Breast epithelium (tissue), 4 donors: ENCODE results near the gene HES5. TPM values are rescaled to one million over a fixed set of nuclear protein-coding genes. Genes with fewer than 3 reads are reported as not detected.

Experiments
- DNase-seq, 2 donors: peaks; one replicate each; pipeline ENCODE4 v3.0.0-alpha.2; 2019; ENCODE audit warnings: low spot score in 2 of 2
- H3K27ac ChIP-seq, 2 donors: fragments of 200-600 bp; sonication (generic) in 1 of 2; one replicate each; pipeline ENCODE4 v1.5.1; 2016 to 2019; ENCODE audit warnings: mild to moderate bottlenecking in 1 of 2
- H3K27me3 ChIP-seq, 2 donors: fragments of 200-600 bp; sonication (generic) in 1 of 2; one replicate each; pipeline versions ENCODE4 v1.5.1 to v1.6.0; 2017 to 2019; ENCODE audit warnings: control low read depth in 1 of 2, mild to moderate bottlenecking in 1 of 2
- H3K36me3 ChIP-seq: fragments of 200-600 bp; one replicate; pipeline ENCODE4 v1.5.1; 2019
- H3K4me1 ChIP-seq, 2 donors: fragments of 200-600 bp; sonication (generic); one replicate each; pipeline ENCODE4 v1.5.1; 2016 to 2019; ENCODE audit warnings: control low read depth in 1 of 2
- H3K4me3 ChIP-seq, 3 donors: fragments of 200-600 bp; sonication (generic); 1 replicate in 2 of 3; 2 replicates in 1 of 3; pipeline ENCODE4 v1.5.1; 2016 to 2019; ENCODE audit warnings: mild to moderate bottlenecking in 3 of 3, moderate library complexity in 2 of 3
- H3K9me3 ChIP-seq, 2 donors: fragments of 200-600 bp; sonication (generic) in 1 of 2; one replicate each; pipeline ENCODE4 v1.5.1; 2016 to 2019; ENCODE audit warnings: control low read depth in 1 of 2
- POLR2A ChIP-seq: fragments of 450-650 bp; IDR thresholded peaks from one replicate; pipeline ENCODE4 v1.6.1; 2016; ENCODE audit warnings: antibody characterized with exemption, mild to moderate bottlenecking, moderate library complexity
- POLR2AphosphoS5 ChIP-seq, 3 donors: sonication (generic); formaldehyde crosslinking; IDR thresholded peaks; one replicate each; pipeline ENCODE4 v1.6.1; 2017; ENCODE audit warnings: antibody characterized with exemption in 3 of 3
- intact Hi-C: fragments of 100-400 bp; cut with DNase I; formaldehyde crosslinking; loops from one replicate; pipeline ENCODE4 v1.15.1; 2023; ENCODE audit warnings: low total_unique reads
- total RNA-seq, 3 donors: library from RNA; depleted of rRNA; stranded (reverse); fragments of >200 nt; gene quantifications; one replicate each; pipeline ENCODE4 v1.1.0, GENCODE V29; 2016
- TF ChIP-seq, protein P1 (sequence below), 3 donors: fragments of 450-650 bp; IDR thresholded peaks; one replicate each; pipeline ENCODE4 v1.5.1; 2016 to 2017; ENCODE audit warnings: antibody characterized with exemption in 3 of 3, mild to moderate bottlenecking in 3 of 3, moderate library complexity in 3 of 3

Gene HES5
- total RNA-seq, 3 donors from 2014 or later: not detected

DNA sequence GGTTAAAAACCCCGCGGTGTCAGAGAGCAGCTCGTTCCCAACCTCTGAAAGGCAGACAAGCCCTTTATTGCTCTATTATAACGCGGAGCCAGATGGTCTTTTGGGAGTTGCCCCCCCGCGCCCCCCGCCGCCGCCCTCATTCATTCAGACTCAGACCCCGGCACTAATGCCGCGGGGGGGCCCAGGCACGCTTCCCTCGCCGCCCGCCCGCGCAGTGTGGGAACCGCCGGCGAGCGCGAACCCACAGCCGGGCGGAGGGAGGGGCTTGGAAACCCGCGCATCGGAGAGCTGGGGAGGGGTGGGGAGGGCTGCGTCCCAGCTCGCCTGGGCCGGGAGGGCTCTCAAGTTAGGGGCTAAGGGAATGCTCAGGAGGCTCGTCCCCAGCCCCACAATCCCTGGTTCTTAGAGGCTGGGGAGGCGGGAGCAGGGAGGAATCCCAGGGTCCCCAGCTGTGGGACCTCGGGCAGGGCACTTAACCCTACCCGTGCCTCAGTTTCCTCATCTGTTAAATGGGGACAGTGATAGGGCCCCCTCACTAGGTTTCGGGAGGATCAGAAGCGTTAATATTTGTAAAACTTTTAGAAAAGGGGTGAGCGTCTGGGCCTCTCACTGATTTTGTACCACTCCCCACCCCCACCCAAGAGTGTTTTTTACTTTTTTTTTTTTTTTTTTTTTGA lies 10.9 kb upstream of the HES5 start:
- no peak for DNase-seq
- intact Hi-C loops: no loop called here
- peaks cover 14 to 16% of the 10 kb centered on the region in 2 donors for H3K4me1 ChIP-seq
- no peak overlapping the region for H3K27ac ChIP-seq
- no peak for TF ChIP-seq POLR2AphosphoS5 (IDR thresholded peaks at IDR 0.05)
- no peak for TF ChIP-seq POLR2A
- TF ChIP-seq, protein P1, sequence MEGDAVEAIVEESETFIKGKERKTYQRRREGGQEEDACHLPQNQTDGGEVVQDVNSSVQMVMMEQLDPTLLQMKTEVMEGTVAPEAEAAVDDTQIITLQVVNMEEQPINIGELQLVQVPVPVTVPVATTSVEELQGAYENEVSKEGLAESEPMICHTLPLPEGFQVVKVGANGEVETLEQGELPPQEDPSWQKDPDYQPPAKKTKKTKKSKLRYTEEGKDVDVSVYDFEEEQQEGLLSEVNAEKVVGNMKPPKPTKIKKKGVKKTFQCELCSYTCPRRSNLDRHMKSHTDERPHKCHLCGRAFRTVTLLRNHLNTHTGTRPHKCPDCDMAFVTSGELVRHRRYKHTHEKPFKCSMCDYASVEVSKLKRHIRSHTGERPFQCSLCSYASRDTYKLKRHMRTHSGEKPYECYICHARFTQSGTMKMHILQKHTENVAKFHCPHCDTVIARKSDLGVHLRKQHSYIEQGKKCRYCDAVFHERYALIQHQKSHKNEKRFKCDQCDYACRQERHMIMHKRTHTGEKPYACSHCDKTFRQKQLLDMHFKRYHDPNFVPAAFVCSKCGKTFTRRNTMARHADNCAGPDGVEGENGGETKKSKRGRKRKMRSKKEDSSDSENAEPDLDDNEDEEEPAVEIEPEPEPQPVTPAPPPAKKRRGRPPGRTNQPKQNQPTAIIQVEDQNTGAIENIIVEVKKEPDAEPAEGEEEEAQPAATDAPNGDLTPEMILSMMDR (IDR thresholded peaks at IDR 0.05): no peak
- no peaks in the 10 kb centered on the region for H3K36me3 ChIP-seq
- H3K27me3 ChIP-seq: peaks cover 5 to 34% of the 10 kb centered on the region in 2 donors
- H3K4me3 ChIP-seq: peak overlapping the region in 1 of 3 donors; percentile 15
- no peaks in the 10 kb centered on the region for H3K9me3 ChIP-seq

DNA sequence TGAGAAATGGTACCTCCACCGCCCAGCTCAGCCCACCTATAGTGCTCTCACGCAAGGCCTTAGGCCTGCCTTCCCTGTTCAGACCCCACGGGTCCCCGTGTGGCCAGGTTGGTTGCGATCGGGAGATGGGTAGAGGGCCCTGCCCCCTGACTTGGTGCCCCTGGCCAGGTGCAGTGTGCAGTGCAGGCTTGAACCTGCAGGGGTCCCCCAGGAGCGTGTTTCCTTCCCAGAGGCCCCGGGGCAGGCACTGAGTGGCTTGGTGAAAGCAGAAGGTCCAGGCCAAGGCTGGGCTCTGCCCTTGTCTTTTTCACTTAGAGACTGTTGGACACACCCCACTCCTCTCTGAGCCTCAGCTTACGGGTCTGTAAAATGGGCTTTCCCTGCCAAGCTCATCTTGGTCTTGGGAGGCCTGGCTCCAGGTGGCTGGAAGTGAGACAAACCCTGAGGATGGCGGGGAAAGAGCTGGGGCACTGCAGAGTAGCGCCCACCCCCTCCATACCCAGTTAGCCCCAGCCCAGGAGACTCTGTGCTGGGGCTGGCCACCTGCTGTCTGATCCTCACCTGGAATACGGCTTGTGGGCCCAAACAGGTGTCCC lies 9.3 kb upstream of the HES5 start:
- H3K27me3 ChIP-seq: peaks cover 5 to 46% of the 10 kb centered on the region in 2 donors
- TF ChIP-seq POLR2AphosphoS5 (IDR thresholded peaks at IDR 0.05) (no peak), POLR2A (no peak)
- TF ChIP-seq, protein P1 (IDR thresholded peaks at IDR 0.05): no peak

DNA sequence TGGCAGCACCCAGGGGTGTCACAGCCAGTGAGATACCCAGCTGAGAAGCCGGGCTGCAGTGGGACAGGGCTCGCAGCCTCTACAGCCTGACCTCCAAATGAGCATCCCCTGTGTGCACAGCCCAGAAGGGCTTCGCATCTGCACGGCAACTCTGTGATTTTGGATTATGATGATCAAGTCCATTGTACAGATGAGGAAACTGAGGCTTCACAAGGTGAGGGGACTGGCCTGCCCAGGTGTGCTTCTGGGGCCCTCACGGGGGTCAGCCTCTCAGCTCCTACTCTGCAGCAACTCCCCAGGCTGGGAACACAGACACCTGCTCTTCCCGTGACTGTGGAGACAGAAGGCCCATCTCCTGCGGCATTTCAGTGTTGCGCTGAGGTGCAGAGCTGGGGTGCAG lies 8.8 kb upstream of the HES5 start:
- no peak overlapping the region for H3K4me3 ChIP-seq
- no peak overlapping the region for H3K27ac ChIP-seq
- no peaks in the 10 kb centered on the region for H3K4me1 ChIP-seq
- H3K9me3 ChIP-seq: no peaks in the 10 kb centered on the region
- no peaks in the 10 kb centered on the region for H3K36me3 ChIP-seq
- intact Hi-C loops: no loop called here
- no peak for DNase-seq
- TF ChIP-seq POLR2A: no peak
- TF ChIP-seq, protein P1 (IDR thresholded peaks at IDR 0.05): no peak
- TF ChIP-seq POLR2AphosphoS5 (IDR thresholded peaks at IDR 0.05): no peak
- peaks cover 5 to 46% of the 10 kb centered on the region in 2 donors for H3K27me3 ChIP-seq

More for the DNA sequence above, 9.3 kb upstream of the HES5 start:
- H3K4me1 ChIP-seq: peaks cover 1 to 2% of the 10 kb centered on the region in 2 donors
- H3K4me3 ChIP-seq: no peak overlapping the region
- DNase-seq: no peak
- no peaks in the 10 kb centered on the region for H3K36me3 ChIP-seq
- no peak overlapping the region for H3K27ac ChIP-seq
- no peaks in the 10 kb centered on the region for H3K9me3 ChIP-seq
- intact Hi-C loops: no loop called here

GRCh38 chr1:2538376-2538775 lies 8.3 kb upstream of the HES5 start:
- Histone ChIP-seq H3K4me3 (no peak overlapping the region), H3K27ac (no peak overlapping the region), H3K36me3 (no peaks in the 10 kb centered on the region), H3K4me1 (no peaks in the 10 kb centered on the region), H3K9me3 (no peaks in the 10 kb centered on the region), H3K27me3 (peaks cover 5 to 46% of the 10 kb centered on the region in 2 donors)
- DNase-seq: no peak
- no peak for TF ChIP-seq POLR2A
- TF ChIP-seq POLR2AphosphoS5 (IDR thresholded peaks at IDR 0.05): no peak
- TF ChIP-seq, protein P1 (IDR thresholded peaks at IDR 0.05): no peak
- intact Hi-C loops: no loop called here

GRCh38 chr1:2537784-2538115 lies 7.7 kb upstream of the HES5 start:
- intact Hi-C loops: no loop called here
- no peak overlapping the region for H3K4me3 ChIP-seq
- DNase-seq: no peak
- TF ChIP-seq, protein P1 (IDR thresholded peaks at IDR 0.05): no peak
- TF ChIP-seq POLR2AphosphoS5 (IDR thresholded peaks at IDR 0.05): no peak
- no peak for TF ChIP-seq POLR2A
- H3K36me3 ChIP-seq: no peaks in the 10 kb centered on the region
- H3K9me3 ChIP-seq: no peaks in the 10 kb centered on the region
- no peak overlapping the region for H3K27ac ChIP-seq
- H3K4me1 ChIP-seq: peaks cover 1 to 2% of the 10 kb centered on the region in 2 donors
- H3K27me3 ChIP-seq: peaks cover 5 to 46% of the 10 kb centered on the region in 2 donors
